Kidney epithelial cell (primary cell): ENCODE results near the gene OR6A2. TPM values are rescaled to one million over a fixed set of nuclear protein-coding genes. Genes with fewer than 3 reads are reported as not detected.

Source experiments
- DNase-seq: peaks from one replicate; pipeline ENCODE4 v3.0.0-alpha.2; 2010; ENCODE audit warnings: low read depth
- H3K27me3 ChIP-seq: 2 replicates; pipeline ENCODE4 v1.6.0; 2011; ENCODE audit warnings: low read length; ENCODE audit not compliant: control insufficient read depth, insufficient read depth
- H3K36me3 ChIP-seq: 2 replicates; pipeline ENCODE4 v1.5.1; 2011; ENCODE audit warnings: low read length; ENCODE audit not compliant: control insufficient read depth, insufficient read depth
- H3K4me3 ChIP-seq: 2 replicates; pipeline ENCODE4 v1.5.1; 2011; ENCODE audit warnings: low read depth, mild to moderate bottlenecking, control low read depth, low read length
- total RNA-seq: library from RNA; depleted of rRNA; stranded (reverse); fragments of >200 nt; gene quantifications from 2 replicates; pipeline ENCODE4 v1.2.3, GENCODE V29; 2015
- TF ChIP-seq, protein P1 (sequence below): IDR thresholded peaks from 2 replicates; pipeline ENCODE4 v1.5.1; 2011; ENCODE audit warnings: mild to moderate bottlenecking, moderate library complexity, low read length, control low read depth, inconsistent platforms; ENCODE audit not compliant: insufficient read depth, poor library complexity, severe bottlenecking

The OR6A2 gene
- total RNA-seq, 1 donor from 2014 or later: not detected

DNA sequence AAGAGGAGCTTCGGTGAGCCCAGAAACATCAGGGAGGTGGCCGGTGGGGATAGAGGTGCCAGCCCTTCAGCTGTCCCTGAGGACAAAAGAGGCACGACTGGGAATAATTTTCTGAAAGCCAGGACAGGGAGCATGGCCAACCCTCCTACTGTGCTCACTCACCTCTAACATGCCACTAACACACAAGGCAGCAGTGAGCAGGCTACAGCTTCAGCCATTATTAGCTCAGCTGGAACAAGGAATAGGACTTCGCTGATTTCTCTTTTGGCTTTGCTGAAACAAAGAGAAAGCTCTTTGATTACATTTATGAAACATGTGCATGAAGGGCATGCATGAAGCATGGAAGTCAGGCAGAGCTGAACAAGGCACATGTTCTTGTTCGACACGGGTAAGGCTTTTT lies 33.9 kb upstream of the OR6A2 start:
- H3K4me3 ChIP-seq: no peak overlapping the region
- TF ChIP-seq, protein P1, sequence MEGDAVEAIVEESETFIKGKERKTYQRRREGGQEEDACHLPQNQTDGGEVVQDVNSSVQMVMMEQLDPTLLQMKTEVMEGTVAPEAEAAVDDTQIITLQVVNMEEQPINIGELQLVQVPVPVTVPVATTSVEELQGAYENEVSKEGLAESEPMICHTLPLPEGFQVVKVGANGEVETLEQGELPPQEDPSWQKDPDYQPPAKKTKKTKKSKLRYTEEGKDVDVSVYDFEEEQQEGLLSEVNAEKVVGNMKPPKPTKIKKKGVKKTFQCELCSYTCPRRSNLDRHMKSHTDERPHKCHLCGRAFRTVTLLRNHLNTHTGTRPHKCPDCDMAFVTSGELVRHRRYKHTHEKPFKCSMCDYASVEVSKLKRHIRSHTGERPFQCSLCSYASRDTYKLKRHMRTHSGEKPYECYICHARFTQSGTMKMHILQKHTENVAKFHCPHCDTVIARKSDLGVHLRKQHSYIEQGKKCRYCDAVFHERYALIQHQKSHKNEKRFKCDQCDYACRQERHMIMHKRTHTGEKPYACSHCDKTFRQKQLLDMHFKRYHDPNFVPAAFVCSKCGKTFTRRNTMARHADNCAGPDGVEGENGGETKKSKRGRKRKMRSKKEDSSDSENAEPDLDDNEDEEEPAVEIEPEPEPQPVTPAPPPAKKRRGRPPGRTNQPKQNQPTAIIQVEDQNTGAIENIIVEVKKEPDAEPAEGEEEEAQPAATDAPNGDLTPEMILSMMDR: no peak

GRCh38 chr11:6828103-6828502 lies 28.6 kb upstream of the OR6A2 start:
- H3K36me3 ChIP-seq: no peaks in the 10 kb centered on the region
- TF ChIP-seq, protein P1: no peak
- H3K27me3 ChIP-seq: no peaks in the 10 kb centered on the region
- no peak for DNase-seq
- no peak overlapping the region for H3K4me3 ChIP-seq

More for the DNA sequence above, 33.9 kb upstream of the OR6A2 start:
- no peaks in the 10 kb centered on the region for H3K27me3 ChIP-seq
- DNase-seq: no peak
- no peaks in the 10 kb centered on the region for H3K36me3 ChIP-seq

DNA sequence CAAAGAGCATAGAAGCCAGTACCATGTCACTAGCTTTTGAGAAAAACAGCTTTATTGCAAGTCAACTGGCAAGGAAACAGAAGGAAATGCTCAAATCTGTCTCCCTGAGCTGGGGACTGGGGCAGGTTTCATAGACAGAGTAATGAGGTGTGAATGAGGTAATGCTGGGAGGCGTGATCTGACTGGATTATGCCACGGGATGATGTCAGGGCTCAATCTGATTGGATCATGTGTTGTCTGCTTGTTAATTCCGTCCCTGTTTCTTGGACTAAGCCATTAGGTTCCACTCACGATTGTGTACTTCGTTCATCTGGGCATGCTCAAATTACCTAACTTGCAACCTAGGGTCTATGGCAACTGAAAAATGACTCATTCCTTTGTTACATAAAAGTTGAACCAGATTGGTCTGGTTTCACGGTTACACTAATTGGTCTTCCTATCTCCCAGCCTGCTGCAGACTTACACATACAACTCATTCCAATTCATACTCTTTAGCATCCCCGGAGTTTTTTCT lies 25.8 kb upstream of the OR6A2 start:
- Histone ChIP-seq H3K36me3 (no peaks in the 10 kb centered on the region), H3K27me3 (no peaks in the 10 kb centered on the region), H3K4me3 (no peak overlapping the region)
- TF ChIP-seq, protein P1: no peak
- DNase-seq: no peak

- TF ChIP-seq, protein P1: no peak
- DNase-seq: no peak
- no peaks in the 10 kb centered on the region for H3K36me3 ChIP-seq
- no peaks in the 10 kb centered on the region for H3K27me3 ChIP-seq
- H3K4me3 ChIP-seq: no peak overlapping the region
Observed at GRCh38 chr11:6824136-6824823, 24.8 kb upstream of the OR6A2 start.

GRCh38 chr11:6818967-6819366 lies 19.5 kb upstream of the OR6A2 start:
- TF ChIP-seq, protein P1: no peak
- Histone ChIP-seq H3K4me3 (no peak overlapping the region), H3K27me3 (no peaks in the 10 kb centered on the region), H3K36me3 (no peaks in the 10 kb centered on the region)
- DNase-seq: no peak

DNA sequence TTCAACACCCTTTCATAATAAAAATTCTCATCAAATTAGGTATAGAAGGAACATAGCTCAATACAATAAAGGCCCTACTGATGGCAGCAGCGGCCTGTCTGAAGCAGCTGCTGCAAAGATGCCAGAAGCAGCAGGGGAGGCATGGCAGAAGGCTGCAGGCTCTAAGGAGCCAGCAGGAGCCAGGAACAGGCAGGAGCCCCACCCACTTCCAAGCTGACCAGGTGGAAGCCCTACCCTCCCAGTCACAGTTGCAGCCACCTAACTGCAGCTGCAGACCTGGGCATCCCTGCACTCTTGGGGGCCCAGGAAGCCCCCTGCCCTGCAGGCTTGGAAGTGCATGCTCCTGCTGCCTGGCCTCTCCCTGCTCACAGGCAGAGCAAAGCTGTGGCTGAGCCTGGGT lies 18.2 kb upstream of the OR6A2 start:
- DNase-seq: no peak
- Histone ChIP-seq H3K4me3 (no peak overlapping the region), H3K27me3 (no peaks in the 10 kb centered on the region), H3K36me3 (no peaks in the 10 kb centered on the region)
- TF ChIP-seq, protein P1: no peak
